GM21367 (cell line): ENCODE data around the gene BAIAP2L2.
"Not testable (repeated sequence)": the region's sequence is repeated elsewhere in the genome, so short reads cannot be mapped to it uniquely, and the experiment has no call there.

Source experiments
- ATAC-seq: cut with Tn5 transposase; IDR thresholded peaks from one replicate; pipeline ENCODE4 v1.9.1; 2021; ENCODE audit not compliant: unreplicated experiment

The BAIAP2L2 gene, protein sequence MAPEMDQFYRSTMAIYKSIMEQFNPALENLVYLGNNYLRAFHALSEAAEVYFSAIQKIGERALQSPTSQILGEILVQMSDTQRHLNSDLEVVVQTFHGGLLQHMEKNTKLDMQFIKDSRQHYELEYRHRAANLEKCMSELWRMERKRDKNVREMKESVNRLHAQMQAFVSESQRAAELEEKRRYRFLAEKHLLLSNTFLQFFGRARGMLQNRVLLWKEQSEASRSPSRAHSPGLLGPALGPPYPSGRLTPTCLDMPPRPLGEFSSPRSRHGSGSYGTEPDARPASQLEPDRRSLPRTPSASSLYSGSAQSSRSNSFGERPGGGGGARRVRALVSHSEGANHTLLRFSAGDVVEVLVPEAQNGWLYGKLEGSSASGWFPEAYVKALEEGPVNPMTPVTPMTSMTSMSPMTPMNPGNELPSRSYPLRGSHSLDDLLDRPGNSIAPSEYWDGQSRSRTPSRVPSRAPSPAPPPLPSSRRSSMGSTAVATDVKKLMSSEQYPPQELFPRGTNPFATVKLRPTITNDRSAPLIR

DNA sequence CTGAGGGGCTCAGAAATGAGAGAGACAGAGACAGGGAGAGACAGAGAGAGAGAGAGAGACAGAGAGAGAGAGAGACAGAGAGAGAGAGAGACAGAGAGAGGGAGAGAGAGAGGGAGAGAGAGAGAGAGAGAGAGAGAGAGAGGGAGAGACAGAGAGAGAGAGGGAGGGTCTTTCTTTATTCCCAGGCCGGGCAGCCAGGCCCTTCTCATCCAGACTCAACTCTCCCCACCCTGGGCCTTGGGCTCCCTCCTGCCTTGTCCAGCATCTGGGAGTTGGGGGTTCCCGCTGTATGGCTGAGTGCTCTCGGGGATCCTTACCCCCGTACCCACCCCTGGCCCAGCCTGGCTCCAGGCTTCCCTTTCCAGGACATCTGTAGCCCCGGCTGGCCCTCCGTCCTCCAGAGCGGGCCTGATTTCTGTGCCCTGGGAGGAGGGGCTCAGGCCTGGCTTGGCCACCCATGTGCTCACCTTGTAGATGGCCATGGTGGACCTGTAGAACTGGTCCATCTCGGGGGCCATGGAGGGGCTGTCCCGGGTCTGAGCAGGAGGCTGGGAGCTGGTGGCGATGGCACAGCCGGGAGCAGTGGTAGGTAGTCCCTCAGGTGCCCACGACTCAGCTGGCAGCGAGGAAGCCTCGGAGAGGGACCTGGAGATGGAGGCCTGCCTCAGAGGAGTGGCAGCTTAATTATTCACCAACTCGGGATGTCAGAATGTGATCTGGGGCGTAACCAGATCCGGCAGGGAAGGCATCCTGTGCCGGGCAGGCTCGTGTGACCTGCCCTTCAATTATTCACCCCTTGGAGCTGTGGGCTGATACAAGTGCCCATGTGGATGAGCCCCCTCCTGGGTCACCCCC is at the start of gene BAIAP2L2:
BAIAP2L2 (minus strand) TSS at position 677 of the 855 bp plus-strand sequence; CDS start at position 518, 159 bp downstream.
- ATAC-seq = no peak

DNA sequence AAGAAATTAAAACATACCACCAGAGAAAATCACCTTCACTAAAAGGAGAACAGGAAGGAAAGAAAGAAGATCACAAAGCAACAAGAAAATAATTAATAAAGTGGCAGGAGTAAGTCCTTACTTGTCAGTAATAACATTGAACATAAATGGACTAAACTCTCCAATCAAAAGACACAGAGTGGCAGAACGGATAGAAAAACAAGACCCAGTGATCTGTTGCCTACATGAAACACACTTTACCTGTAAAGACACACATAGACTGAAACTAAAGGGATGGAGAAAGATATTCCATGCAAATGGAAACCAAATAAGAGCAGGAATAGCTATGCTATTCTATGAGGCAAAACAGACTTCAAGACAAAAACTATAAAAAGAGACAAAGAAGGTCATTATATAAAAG is 45.2 kb upstream of the BAIAP2L2 start:
- ATAC-seq = no peak

DNA sequence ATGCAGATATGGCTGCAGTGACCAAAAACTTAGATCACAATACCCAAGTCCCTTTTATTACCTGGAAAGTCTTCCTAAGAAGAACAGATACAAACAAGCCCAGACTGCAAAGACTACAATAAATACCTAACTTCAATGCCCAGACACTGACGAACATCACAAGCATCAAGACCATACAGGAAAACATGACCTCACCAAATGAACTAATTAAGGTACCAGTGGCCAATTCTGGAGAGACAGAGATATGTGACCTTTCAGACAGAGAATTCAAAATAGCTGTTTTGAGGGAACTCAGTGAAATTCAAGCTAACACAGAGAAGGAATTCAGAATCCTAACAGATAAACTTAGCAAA is 44.1 kb upstream of the BAIAP2L2 start:
- not testable (repeated sequence) for ATAC-seq

DNA sequence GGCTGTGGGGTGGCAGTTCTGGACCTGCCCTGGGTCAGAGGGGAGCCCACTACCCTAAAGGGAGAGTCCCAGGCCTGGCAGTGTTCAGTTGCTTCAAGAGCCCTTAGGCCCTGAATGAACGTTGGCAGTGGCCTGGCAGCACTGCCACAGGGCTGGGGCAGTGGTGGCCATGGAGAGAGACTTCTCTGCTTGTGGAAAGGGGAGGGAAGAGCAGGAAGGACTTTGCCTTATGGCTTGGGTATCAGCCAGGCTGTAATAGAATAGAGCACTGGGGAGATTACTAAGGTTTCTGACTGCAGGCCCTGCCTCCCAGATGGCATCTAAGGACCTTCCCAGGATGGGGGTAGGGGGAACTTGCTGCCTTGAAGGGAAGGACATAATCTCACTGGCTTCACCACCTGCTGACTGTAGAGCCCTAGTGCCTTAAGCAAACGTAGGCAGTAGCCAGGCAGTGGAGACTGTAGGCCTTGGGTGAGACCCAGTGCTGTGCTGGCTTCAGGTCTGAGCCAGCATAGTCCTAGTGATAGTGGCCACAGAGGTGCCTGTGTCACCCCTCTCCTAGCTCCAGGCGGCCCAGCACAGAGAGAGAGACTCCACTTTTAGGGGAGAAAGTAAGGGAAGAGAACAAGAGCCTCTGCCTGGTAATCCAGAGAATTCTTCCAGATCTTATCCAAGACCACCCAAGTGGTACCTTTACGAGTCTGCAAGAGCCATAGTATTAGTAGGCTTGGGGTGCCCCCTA is 43.5 kb upstream of the BAIAP2L2 start:
- ATAC-seq = no peak

DNA sequence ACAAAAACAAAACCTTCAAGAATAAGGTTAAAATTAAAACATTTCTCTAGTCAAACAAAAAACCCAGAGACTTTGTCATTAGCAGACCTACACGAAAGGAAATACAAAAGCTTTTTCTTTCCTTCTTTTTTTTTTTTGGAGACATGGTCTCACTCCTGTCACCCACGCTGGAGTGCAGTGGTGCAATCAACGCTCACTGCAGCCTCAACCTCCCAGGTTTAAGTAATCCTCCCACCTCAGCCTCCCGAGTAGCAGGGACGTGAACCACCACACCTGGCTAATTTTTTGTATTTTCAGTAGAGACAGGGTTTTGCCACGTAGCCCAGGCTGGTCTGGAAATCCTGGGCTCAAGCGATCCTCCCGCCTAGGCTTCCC is 40.6 kb upstream of the BAIAP2L2 start:
- no peak for ATAC-seq

DNA sequence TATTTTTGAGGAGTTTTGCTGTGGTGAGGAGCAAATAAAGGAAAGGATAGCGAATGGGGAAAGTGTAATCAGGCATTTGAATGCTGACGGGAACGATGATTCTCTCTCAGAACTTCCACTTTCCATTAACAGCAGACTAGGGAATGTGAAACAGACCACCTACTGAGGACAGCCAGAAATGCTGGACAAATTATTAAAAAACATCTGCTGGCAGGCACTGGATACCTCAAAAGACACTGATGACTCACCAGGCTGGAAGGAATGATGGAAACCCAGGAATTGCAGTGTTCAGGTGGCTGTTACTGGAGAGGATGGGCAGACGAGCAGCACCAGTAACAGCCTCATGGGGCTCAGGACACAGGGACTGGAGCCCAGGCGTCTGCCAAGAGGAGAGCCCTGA is 37.8 kb upstream of the BAIAP2L2 start:
- ATAC-seq = no peak

DNA sequence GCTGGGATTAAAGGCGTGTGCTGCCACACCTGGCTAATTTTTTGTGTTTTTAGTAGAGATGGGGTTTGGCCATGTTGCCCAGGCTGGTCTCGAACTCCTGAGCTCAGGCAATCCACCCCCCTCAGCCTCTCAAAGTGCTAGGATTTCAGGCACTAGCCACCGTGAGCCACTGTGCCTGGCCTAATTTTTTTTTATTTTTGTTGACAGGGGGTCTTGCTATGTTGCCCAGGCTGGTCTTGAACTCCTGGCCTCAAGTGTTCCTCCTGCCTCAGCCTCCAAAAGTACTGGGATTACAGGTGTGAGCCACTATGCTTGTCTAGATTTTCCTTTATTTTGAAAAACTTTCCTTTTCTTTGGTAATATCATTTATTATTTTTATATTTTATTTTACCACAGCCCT is 35.7 kb upstream of the BAIAP2L2 start:
- ATAC-seq = not testable (repeated sequence)

DNA sequence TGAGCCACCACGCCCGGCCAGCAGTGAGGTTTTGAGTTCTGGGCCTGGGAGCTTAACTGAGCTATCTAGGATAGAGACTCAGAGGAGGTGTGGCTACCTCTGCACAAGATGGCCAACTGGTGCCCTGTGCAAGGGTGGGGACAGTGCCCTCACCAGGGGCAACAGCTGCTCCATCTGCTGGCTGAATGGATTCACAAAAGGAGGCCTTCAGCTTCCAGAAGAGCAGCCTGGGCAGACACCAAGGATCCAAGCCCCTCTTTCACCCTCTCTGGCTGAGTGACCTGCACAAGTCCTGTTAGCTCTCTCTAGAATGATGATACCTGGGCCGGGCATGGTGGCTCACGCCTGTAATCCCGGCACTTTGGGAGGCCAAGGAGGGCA is 33.5 kb upstream of the BAIAP2L2 start:
- ATAC-seq = no peak

DNA sequence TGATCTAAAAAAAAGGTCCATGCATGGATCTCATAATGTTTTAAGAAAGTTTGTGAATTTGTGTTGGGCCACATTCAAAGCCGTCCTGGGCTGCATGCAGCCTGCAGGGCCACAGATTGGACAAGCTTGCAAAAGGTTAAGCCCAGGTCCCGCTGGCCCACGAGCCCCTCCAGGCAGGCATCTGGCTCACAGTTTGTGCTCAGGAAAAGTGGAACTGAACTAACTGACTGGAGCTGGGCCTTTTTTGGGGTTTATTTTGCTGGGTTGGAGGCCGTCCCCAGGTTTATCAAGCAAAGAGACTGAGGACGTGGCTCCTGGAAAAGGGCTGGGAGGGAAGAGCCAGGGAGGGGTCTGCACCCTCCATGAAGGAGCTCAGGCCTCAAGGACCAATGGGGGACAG is 32.1 kb upstream of the BAIAP2L2 start:
- no peak for ATAC-seq

DNA sequence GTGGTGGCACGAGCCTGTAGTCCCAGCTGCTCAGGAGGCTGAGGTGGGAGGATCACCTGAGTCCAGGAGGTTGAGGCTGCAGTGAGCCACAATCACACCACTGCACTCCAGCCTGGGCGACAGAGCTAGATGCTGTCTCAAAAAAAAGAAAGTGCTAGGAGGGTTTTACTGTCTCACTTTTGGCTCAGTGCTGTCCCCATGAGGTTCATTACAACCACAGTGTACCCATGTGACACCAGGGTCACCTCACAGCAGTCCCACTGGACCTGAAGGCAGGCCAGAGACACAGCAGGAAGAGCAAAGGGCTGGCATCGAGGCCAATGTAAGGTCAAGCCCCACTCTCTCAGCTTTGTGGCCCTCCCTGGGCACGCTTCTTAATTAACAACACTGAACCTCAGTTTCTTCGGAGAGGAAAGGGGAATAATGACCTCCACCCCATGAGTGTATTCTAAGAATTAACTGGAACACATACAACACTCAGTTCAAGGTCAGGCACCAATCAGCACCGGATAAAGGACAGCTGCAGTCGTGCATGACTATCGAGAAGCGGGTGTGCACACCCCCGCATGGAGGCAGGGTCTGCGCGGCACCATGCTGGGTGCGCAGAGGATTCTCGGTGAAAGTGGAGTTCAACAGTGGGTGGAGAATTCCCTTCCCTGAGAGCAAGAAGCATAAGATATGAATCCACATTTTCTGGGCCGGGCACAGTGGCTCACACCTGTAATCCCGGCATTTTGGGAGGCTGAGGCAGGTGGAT is 30.9 kb upstream of the BAIAP2L2 start:
- no peak for ATAC-seq

DNA sequence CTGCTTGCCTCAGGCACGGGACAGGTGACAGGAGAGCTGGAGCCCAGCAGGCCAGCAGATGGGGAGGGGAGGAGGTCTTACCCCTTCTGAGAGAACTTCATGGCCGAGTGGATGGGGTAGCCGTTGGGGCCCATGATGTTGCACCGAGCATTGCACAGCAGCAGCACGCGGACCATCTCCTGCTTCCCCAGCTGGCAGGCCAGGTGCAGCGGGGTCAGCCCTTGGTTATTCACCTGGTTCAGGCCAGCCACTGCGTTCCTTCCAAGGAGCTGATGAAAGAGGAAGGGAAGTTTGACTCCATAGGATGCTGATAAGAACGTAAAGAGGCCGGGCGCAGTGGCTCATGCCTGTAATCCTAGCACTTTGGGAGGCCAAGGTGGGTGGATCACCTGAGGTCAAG is 29.4 kb upstream of the BAIAP2L2 start:
- no peak for ATAC-seq

DNA sequence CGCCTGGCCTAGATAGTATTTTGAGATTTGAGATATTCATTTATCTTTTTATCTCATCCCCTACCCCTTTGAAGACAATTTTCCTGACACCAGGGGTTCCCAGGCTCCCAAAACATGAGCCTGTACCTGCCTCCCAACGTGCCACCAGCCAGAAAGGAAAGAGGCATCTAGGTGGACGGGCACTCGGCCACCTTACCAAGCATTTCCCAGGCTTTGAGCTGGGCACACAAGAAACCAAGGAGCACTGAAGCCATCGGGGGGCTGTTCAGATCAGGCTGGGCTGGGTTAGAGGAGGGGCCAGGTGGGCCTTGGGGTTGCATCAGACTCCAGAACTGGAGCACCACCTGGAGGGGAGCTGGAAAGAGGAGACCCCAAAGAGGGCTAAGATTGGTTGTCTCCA is 28.5 kb upstream of the BAIAP2L2 start:
- ATAC-seq = no peak

DNA sequence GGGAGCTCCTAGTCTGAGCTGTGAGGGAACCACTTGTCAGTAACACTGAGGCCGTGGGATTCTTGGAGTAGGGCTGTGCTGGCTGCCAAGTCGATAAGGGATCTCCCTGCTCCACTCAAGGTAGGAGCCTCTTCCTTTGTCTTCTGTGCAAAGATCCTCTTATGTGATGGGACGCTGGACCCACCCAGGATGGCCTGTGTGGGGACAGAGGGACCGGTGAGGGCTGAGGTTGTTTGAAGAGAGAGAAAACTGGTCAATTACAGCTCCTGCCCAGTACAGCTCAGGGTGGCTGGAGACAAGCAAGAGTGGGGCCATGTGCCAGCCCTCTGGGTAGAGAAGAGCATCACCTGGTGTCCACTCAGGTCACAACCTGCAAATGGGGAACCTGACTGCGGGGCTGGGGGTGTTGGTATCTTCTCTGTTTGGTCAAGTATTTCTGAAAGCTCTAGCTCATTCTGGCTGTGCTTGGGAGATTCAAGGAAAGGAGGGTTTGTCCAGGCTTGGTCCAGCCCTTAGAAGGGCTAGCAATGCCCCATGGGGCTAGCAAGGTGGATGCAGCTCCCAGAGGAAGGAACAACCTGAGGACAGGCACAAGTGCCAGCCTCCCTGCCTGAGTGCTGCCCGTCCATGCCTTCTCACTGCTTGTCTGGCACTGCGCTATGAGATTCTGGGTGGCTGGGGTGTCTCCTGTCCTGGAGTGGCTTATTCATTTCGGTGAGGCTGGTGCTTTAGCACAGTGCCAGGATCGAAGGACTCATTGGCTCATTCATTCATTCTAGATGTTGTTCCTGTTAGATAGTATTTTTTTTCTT is 27.6 kb upstream of the BAIAP2L2 start:
- ATAC-seq = no peak

DNA sequence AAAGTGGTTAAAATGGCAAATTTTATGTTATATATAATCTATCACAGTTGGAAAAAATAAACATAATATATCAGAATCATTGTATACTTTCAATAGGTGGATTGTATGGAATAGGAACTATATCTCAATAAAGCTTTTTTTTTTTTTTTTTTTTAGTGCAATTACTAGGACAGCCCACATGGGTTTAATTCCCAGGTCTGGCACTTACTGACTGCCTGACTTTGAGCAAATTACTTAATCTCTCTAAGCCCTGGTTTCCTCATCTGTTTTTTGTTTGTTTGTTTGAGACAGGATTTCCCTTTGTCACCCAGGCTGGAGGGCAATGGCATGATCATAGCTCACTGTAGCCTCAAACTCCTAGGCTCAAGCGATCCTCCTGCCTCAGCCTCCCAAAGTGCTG is 26.1 kb upstream of the BAIAP2L2 start:
- no peak for ATAC-seq

DNA sequence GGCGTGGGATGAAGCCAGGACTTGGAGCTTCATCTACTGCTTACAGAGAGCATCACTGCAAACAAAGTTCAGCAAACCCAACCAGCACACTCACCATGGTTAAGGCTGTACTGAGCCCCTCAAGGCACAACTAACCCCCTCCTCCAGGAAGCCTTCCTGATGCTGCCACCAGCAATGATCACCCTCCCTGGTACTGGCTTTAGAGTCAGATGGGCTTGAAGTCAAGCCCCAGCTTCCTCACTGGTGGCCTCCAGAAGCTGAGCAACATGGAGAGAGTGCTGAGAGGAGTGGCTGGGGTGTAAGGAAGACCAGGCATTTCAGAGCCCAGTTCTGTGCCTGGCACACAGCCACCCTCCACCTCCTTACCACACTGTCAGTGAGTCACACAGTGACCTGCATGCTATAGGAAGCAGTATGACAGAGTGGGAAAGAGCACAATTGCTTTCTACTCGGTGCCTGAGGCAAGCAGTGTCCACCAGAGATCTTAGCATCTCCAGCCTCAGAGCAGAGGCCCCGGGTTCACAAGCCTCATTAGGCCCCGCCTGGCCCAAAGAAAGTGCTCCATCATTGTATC is 24.7 kb upstream of the BAIAP2L2 start:
- ATAC-seq = no peak

DNA sequence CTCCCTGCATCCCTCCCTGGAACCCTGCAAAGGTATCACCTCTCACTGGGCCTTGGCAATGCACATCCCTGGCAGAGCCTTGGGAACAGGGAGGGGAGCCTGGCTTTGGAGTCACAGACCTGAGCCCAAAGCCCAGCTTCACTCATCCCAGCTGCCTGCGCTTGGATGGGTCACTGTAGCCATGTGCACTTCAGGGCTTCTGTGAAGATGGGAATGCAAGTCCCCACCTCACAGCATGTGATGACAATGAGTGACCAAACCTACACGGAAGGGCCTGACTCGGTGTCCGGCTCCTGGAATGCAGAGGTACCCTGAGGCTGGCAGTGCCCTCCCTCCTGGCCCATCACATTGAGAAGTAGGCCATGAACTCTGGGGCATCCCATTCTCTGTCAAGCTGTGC is 22.8 kb upstream of the BAIAP2L2 start:
- no peak for ATAC-seq

DNA sequence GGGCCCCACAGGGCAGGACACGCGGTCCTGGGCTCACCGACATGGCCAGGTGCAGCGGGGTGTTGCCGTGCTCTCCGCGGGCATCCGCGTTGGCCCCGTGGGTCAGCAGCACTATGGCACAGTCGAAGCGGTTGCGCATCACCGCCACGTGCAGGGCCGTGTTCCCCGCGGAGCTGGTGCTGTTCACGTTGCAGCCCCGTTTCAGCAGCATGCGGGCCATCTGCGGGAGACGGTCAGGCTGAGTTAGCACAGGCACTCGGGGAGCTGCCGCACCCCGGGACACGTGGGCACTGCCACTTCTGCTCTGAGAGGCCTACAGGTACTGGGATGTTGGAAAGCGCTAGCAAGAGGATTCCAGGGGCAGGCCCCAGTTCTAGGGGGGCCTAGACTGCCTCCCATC is 22.3 kb upstream of the BAIAP2L2 start:
- ATAC-seq = no peak

DNA sequence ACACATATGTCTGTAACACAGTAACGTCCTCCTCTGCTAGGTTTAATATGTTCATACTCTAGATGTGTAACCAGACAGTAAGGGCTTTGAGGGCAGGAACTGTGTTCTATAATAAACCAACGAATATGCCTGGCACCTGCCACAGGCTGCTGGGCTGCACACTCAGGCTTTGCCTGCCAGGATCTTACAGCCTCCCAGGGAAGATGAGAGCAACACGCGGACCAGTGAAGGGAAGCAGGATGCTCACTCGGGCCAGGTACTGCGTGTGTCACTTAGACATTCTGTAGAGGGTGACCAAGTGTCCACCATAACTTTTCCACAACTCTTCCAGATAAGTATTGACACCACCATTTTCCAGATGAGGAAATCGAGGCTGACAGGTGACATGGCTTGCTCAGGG is 21.7 kb upstream of the BAIAP2L2 start:
- ATAC-seq = no peak

DNA sequence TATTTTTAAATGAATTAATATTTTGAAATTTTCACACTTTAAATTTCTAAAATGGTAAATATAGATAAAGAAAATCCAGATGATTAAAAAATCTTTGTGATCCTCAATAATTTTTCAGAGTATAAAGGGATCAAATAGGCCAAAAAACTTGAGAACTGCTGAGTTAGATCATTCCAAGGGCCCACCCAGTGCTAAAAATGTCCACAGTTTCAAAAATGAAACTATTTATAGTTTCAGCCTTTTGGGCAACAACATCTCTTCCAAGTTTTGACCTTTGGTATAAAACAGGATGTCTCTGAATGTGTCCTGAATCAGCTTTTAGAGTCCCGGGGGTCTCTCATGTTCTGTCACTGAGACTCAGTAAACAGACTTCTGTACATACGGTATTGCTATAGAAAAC is 20.9 kb upstream of the BAIAP2L2 start:
- ATAC-seq = no peak

DNA sequence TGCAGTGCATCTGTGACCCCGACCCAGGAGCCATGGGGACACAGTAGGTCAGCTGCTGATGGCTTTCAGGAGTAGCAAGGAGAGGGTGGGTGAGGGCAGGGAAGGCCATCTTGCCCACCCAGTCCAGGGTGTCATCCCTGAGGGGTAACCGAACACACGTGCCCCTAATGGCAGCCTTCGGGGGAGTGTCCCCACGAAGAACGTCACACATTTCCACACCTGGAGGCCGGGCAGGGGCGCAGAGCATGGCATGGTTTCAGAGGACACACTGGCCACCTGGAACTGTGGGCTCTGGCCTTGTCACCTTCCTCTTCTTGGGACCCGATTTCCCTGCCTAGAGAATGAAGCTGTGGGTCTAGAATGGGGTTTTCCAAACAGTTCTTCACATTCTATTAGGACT is 19.4 kb upstream of the BAIAP2L2 start:
- no peak for ATAC-seq
